ENCODE measurements around the gene NEK4.

Gene NEK4

DNA sequence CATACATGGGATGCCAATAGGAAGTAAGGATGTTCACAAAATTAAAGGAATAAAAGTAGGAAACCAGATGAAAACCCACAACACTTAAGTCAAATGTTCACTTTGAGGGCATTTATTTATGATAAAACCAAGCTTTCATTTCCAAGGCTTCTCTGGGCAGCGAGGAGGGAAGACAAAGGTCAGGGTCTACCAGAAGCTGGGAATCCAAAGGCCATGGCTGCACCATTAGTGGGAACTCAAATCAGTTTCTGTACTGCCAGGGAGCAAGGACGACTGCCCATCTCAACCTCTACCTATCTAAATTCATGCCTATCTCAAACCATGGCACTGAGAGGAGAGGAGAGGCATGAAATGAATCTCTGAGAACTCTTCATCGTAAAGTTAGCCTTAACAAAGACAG, 107.6 kb downstream of the NEK4 start:
- no peak for DNase-seq (ENCODE audit: low read depth)

DNA sequence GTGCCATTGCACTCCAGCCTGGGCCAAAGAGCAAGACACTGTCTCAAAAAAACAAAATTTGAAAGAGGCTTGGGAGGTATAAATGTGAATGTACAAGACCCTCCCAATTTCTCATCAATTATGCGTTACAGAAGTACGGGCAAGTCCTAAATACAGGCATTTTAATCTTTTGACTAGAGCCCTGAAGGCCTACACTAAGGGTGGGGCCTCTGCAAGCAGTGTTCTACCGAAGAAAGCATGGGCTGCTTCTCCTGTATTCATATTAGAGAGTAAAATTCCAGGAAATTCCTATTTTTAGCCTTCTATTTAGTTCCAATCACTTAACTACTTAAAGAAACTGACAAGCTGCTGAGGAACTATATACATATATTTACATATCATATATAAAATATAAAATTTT, 110.7 kb downstream of the NEK4 start:
- DNase-seq (ENCODE audit: low read depth), result no peak

Data from stromal cell of bone marrow (primary cell).